RWPE2 (cell line): ENCODE data around the gene CST3.
"Not testable (repeated sequence)": the region's sequence is repeated elsewhere in the genome, so short reads cannot be mapped to it uniquely, and the experiment has no call there.

Experiments used
- ATAC-seq: fragments of 200-7000 bp; cut with Tn5 transposase; 3 replicates; pipeline ENCODE4 v1.9.1; 2021; ENCODE audit warnings: low read depth
- DNase-seq: peaks from one replicate; pipeline ENCODE4 v3.0.0-alpha.2; 2020; ENCODE audit warnings: low spot score
- H3K27ac ChIP-seq: fragments of 450-650 bp; 2 replicates; pipeline ENCODE4 v1.5.1; 2017; ENCODE audit warnings: mild to moderate bottlenecking; ENCODE audit not compliant: poor library complexity, severe bottlenecking
- H3K27me3 ChIP-seq: fragments of 250-450 bp; sonication (Bioruptor Pico); 2 replicates; pipeline ENCODE4 v1.5.1; 2021; ENCODE audit warnings: mild to moderate bottlenecking, moderate library complexity; ENCODE audit not compliant: insufficient read depth, poor library complexity, severe bottlenecking
- H3K36me3 ChIP-seq: fragments of 250-450 bp; sonication (Bioruptor Pico); 2 replicates; pipeline ENCODE4 v1.5.1; 2020; ENCODE audit warnings: low read depth, mild to moderate bottlenecking, moderate library complexity
- H3K4me1 ChIP-seq: fragments of 250-450 bp; sonication (Bioruptor Pico); 2 replicates; pipeline ENCODE4 v1.5.1; 2021; ENCODE audit warnings: mild to moderate bottlenecking, moderate library complexity; ENCODE audit not compliant: insufficient read depth, poor library complexity, severe bottlenecking
- H3K4me3 ChIP-seq: fragments of 250-450 bp; sonication (Bioruptor Pico); 2 replicates; pipeline ENCODE4 v1.5.1; 2021; ENCODE audit warnings: mild to moderate bottlenecking, moderate library complexity; ENCODE audit not compliant: severe bottlenecking
- H3K9me3 ChIP-seq: fragments of 250-450 bp; sonication (Bioruptor Pico); 2 replicates; pipeline ENCODE4 v1.5.1; 2021; ENCODE audit warnings: mild to moderate bottlenecking, moderate library complexity; ENCODE audit not compliant: severe bottlenecking
- CTCF ChIP-seq: fragments of 450-650 bp; IDR thresholded peaks from one replicate; pipeline ENCODE4 v1.5.1; 2017; ENCODE audit warnings: mild to moderate bottlenecking, moderate library complexity; ENCODE audit not compliant: poor library complexity, severe bottlenecking

Gene CST3

DNA sequence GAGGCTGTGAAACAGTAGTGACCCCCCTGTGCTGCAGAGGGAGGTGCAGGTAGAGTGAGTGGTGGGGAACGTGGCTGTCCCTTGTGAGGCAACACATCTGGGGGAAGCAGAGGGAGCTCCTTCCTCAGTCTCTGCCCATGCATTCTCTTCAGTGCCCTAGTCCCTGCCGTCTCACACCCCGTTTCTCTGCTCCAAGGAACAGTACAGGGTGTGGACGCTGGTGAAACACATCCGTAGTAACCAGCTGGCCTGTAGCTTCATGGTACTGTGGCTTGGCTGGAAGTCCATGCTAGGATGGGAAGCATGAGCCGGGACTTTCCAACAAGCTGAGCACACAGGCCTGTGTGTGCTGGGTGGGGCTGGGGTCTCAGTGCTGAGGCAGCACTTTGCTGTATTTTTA is 25.4 kb upstream of the CST3 start:
- ATAC-seq = no peak
- H3K4me3 ChIP-seq = no peak overlapping the region
- H3K36me3 ChIP-seq = no peaks in the 10 kb centered on the region
- no peak for TF ChIP-seq CTCF
- H3K27me3 ChIP-seq = no peaks in the 10 kb centered on the region
- no peaks in the 10 kb centered on the region for H3K4me1 ChIP-seq
- DNase-seq = no peak
- H3K9me3 ChIP-seq = no peaks in the 10 kb centered on the region
- H3K27ac ChIP-seq = no peak overlapping the region

DNA sequence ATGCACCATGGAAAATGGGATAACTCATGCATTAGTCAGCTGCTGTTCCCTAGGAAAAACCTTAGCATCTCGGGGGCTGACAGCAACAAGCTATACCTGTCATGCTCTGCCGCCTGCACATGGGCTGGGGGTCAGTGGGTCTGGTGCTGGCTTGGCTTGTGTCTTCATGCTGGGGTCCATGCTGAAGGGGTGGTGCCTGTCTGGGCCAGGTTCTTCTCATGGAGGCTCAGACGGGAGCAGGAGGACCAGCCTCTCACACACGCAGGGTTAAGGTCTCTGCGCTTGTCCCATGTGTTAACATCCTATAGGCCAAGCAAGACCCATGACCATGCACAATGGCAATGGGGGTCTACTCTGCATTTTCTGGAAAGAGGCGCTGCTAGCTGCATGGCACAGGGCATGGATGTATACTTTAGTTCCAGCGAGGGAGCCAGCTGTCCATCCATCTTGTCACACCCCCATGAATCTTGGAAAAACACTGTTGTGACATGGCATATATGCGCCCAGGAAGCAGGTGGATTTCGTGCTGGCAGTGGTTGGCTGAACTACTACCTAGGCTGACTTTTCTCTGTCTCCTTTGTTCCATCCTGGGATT is 24.6 kb upstream of the CST3 start:
- H3K27ac ChIP-seq = no peak overlapping the region
- no peak for TF ChIP-seq CTCF
- H3K36me3 ChIP-seq = no peaks in the 10 kb centered on the region
- no peak overlapping the region for H3K4me3 ChIP-seq
- DNase-seq = no peak
- no peaks in the 10 kb centered on the region for H3K9me3 ChIP-seq
- no peaks in the 10 kb centered on the region for H3K27me3 ChIP-seq
- ATAC-seq = no peak
- no peaks in the 10 kb centered on the region for H3K4me1 ChIP-seq

- H3K4me3 ChIP-seq = no peak overlapping the region
- DNase-seq (no peak), ATAC-seq (no peak)
- H3K9me3 ChIP-seq = no peaks in the 10 kb centered on the region
- H3K4me1 ChIP-seq = no peaks in the 10 kb centered on the region
- H3K36me3 ChIP-seq = no peaks in the 10 kb centered on the region
- TF ChIP-seq CTCF = no peak
- no peaks in the 10 kb centered on the region for H3K27me3 ChIP-seq
- H3K27ac ChIP-seq = no peak overlapping the region
These were observed 23.3 kb upstream of the CST3 start for GRCh38 chr20:23661002-23661429.

DNA sequence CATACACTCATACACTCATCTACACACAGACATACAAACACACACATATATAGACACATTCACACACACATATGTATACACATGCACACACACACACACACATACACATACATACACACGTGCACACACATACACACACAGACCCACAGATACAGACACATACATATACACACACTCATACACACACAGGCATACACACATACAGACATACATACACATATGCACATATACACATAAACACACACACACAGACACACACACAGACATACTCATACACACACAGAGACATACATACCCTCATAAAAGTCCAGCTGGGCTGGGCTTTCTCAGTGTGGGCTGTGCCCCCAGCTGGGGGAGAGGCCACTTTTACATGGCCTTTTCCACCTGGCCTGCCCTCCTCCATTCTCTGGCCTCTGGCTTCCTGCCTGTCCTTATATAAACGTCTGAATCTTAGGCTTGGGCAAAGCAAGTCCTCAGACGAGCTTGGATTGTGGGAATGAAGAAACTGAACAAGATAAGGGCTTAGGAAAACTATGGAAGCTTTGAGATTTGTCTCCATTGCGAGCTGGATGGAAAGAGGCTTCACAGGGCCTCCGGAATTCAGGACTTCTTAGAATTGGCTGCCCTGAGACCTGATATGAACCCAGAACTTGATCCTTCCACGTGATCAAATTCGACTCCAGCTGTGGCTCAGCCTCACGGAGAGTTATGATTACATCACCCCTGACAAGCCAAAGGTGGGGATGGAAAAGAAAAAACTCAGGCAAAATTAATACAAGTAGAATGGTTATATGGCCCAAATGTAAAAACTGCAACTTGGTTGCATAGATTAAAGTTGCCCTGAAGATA is 22.5 kb upstream of the CST3 start:
- Histone ChIP-seq H3K27me3 (no peaks in the 10 kb centered on the region), H3K4me1 (no peaks in the 10 kb centered on the region), H3K36me3 (no peaks in the 10 kb centered on the region), H3K9me3 (no peaks in the 10 kb centered on the region), H3K4me3 (no peak overlapping the region), H3K27ac (no peak overlapping the region)
- no peak for TF ChIP-seq CTCF
- no peak for DNase-seq
- no peak for ATAC-seq

DNA sequence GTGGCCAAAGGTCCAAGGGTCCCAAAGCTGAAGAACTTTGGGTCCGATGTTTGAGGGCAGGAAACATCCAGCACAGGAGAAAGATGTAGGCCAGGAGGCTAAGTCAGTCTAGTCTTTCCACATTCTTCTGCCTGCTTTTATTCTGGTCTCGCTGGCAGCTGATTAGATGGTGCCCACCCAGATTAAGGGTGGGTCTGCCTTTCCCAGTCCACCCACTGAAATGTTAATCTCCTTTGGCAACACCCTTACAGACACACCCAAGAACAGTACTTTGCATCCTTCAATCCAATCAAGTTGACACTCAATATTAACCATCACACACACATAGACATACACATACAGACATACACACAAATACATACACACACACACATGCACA is 21.8 kb upstream of the CST3 start:
- H3K27ac ChIP-seq, H3K36me3 ChIP-seq, DNase-seq, H3K27me3 ChIP-seq, H3K4me1 ChIP-seq, H3K9me3 ChIP-seq, H3K4me3 ChIP-seq, ATAC-seq: not testable (repeated sequence)
